GM18502 (cell line): Measurements from ENCODE around the gene SHISA6.

ENCODE experiments used
- ATAC-seq: cut with Tn5 transposase; IDR thresholded peaks from one replicate; pipeline ENCODE4 v1.9.1; 2021; ENCODE audit warnings: mild to moderate bottlenecking; ENCODE audit not compliant: unreplicated experiment, poor library complexity

Gene SHISA6

DNA sequence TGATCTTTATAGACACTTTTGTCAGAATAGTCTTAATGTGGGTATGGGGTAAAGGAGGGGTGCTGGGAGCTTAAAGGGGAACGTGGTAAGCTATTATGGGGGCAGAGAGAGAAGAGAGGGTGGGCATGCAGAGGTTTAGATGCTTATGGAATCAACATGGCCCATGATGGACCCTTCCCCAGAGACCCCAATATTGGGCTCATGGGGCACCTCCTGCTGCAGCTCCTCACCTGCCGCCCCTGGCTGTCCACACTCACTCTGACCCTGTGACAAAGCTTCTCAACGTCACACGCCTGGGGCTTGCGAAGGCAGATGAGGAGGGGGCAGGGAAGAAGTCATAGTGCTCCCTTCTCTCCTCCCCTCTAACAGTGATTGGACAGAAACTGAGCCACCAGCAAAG is 95.3 kb downstream of the SHISA6 start:
- ATAC-seq, result no peak

DNA sequence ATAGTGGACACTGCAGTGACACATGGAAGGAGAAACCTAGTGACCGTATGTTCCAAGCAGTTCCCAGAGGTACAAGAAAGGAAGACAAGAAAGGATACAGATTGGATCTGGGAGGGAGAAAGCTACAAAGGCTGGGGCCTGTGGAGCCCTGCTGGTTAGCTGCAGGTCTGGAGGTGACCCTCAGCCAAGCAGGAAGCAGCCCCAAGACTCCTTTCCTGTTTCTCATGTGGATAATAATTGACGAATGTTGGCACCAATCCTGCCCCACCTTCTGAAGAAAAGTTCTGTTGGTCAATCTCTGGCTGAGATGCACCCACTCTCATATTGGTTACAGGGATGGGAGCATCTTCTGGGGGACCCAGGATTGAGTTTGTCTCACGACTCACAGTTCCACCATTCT is 99.8 kb downstream of the SHISA6 start:
- ATAC-seq, result no peak

DNA sequence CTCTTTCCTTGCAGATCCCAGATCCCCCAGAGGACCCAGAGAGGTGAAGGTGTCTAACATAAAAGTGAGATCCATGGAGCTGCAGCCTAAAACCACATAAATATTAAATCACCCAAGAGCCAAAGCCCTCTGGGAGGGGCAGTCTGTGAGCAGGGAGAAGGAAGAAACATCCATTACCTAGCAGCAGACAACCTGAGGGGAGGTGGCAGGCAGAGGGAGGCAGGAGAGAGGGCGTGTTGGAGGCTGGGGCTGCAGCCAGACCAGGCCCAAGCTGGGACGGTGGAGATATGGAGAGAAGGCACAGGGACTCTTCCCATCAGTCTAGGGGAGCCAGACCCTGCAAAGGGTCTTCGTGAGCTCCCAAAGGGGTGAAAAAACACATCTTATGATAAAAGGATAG is 101.1 kb downstream of the SHISA6 start:
- ATAC-seq, result no peak

DNA sequence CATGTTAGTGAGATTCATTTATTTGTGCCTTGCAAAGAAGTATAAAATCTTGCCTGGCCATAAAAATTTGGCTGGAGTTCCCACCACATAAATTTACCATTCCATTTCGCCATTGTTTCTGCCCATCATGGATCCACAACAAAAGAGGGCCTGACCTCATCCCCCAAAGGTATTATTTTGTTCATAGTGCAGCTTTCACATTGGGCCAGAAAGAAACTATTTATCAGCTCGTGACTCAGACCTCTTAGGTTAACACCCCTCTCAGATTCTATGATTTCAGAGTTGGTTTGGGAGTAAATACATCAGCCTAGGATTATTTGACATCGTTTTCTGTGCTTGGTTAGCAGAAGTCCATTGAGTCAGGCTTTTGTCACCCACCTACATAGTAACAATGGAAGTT is 108.1 kb downstream of the SHISA6 start:
- ATAC-seq, result no peak

DNA sequence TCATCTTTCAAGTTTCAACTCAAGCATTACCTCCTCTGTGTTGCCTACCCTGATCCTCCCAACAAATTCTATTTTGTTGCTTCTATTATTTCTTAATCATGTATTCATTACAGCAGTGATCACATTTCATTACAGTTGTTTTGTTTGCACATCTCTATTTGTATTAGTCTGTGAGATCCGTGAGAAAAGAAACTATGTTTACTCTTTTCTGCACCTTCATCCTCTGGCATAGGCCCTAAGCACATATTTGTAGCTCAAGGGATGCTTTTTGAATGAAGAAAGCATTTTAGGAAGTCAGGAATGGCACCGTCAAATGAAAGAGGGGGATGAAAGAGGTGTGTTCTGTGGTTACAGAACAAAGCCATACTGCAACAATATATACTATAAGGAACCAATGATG is 110.5 kb downstream of the SHISA6 start:
- no peak for ATAC-seq

DNA sequence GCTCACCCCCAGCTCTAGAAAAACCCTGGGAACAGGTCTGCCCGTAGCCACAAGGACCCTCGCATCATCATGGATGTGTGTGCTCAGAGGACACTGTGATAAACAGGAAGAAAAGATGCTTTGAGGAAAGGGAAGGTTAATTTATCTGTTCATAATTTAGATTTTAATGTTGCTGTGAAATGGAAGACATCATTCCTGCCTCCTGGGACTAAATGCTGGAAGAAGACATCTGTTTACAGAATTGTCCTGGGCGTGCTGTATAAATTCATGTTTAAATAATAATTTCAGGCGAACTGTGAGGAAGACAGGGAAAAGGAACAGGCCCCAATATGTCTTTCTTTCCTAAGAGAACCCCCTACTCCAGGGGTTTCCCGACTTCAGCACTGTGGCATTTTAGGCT is 112.6 kb downstream of the SHISA6 start:
- no peak for ATAC-seq

DNA sequence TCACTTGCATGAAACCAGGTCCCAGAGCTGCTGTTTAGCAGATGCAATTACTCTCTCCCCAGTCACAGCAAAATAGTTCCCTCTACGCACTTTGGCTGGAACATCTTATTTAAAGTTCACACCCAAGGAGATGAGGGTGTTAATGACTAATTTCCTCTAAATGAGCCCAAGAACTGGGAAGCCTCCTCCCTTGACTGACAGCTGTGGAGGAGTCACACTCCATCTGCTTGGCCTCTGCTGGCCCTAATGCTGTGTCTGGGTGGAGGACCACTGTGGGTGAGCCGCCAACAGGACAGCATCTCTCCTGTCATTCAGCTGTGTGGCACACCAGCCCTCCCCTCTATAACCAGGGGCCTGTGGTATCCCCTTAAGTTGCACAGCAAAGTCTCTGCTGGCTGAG is 115.4 kb downstream of the SHISA6 start:
- no peak for ATAC-seq

DNA sequence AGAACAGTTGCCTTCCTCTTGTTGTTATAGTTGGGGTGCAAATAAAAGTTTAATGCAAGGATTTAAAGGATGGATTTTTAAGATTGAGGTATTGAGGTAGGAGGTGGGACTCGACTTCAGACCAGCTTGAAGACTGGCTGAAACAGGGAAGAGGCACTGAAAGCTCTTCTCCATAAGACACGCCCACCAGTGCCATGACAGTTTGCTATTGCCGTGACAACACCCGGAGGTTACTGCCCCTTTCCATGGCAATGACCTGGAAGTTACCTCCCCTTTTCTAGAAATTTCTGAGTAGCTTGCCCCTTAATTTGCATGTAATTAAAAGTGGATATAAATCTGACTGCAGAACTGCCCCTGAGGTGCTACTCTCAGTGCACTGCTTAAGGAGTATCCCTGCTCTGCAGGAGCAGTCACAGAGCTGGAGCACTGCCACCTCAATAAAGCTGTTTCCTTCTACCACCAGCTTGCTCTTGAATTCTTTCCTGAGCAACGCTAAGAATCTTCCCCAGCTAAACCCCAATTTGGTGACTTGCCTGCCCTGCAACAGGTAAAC is 122.6 kb downstream of the SHISA6 start:
- ATAC-seq, result no peak

DNA sequence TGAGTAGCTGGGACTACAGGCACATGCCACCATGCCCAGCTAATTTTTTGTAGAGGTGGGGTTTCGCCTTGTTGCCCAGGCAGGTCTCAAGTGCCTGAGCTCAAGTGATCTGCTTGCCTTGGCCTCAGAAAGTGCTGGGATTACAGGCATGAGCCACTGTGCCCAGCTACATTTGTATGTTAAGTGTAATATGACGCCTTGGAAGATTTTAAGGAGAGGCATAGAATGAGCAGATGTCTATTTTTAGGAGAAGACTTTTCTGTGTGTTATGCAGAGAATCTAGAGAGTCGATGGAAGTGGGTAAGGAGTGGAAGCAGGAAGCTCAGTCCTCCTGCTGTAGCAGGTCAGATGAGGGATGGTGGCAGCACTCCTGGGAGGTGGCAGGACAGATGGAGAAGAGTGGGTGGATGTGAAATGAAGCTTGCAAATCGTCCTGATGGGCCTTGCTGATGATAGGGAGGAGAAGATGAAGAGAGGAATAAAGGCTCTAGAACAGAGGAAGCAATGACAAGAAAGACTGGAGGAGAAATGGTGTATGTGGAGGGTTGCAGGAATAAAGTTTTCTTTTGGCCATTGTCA is 125.3 kb downstream of the SHISA6 start:
- ATAC-seq, result no peak

DNA sequence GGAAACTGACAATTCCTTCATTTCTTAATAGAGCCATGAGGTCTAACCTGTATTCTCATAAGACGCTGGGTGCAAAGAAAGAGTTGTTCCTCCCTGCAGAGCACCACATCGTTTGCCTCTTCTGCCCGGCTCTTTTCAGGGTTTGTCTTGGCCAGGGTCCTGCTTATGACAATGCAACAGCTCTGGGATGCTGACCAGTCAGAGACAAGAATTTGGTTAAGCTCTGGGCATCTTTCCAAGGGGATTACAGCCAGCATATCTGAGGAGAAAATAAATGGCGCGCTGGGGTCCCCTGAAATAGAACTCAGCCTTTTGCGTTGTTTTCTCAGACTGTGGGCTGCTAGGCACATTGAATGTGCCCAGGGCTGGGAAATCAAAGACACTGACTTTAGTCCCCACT is 128.6 kb downstream of the SHISA6 start:
- ATAC-seq, result no peak

DNA sequence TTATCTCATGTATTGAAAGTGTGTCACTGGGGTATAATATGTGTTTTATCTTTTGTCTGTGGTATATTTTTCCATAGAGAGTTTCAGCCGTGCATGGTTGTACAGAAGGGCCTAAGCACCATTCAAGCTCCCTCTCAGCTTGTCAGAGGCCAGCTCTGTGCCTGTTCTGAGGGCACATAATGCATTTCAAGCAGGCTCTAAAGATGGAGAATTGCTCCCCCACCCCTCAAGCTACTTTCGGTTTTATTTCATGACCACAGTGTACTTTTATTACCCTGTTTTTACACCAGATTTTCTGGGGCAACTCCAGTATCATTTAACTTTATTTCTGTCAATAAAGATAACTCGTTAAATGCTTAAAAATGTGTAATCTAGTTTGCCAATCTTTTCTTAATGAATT is 131.7 kb downstream of the SHISA6 start:
- no peak for ATAC-seq

DNA sequence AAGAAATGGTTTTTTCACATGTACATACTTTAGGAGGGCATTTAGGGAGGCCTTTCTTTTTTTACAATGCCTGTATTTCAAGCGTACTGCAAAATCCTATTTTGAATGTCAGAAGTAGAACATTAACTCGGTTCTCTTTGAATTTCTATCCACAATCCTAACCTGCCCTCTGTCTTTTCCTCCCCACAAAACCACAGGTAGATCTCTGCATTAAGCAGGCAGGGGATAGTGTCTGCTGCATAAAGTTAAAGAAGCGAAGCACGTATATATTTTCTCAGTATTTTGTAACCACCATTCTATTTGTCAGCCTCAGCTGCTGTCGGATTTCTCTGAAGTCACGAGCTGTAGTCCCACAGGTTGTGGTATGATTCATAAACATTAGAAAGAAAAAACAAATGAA is 137.5 kb downstream of the SHISA6 start:
- no peak for ATAC-seq

DNA sequence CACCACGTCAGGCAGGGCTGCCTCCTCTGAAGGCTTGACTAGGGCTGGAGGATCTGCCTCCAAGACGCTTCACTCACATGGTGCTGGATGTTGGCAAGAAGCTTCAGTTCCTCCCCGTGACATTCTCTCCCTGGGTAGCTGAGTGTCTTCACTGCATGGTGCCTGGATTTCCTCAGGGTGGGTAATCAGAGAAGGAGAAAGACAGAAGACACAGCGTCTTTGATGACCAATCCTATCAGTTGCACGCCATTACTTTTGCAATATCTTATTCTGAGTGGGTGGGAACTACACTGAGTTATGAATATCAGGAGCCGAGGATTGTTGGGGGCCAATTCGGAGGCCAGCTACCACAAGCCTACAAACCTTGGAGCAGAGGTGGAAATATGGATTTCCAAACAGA is 139.7 kb downstream of the SHISA6 start:
- no peak for ATAC-seq

DNA sequence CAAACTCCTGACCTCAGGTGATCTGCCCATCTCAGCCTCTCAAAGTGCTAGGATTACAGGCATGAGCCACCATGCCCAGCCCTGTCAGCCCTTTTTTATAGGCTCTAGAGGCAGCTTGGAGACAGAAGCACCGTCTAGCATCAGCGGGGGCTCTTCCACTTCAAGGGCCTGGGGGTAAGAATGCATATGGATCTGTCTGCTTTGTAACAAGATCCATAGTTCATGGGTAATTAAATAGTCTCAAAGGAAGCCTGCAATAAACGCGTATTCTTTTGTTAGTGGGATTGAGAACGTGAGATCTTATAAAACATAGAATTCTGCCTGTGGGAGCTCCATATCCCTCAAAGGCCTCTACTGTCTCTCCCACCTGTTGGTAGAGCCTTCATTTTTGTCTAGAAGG is 142.1 kb downstream of the SHISA6 start:
- ATAC-seq, result no peak

DNA sequence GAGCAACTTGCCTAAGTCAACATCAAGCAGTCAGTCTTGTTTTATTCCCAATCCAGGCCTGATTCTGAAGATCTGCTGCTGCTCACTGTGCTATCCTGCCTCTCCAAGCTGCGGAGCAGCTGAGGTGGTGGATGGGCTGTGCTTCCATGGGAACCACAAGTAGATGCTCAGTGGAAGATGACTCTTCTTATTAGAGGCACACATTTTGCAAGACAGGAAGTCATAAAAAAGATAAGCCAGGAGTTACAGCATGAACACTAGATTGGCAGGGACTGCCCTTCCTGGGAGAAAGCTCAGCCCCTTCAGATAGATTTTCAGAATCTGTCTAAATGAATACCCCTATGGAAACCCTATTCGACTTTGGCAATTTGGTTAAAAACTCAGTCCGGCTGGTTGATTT is 143.1 kb downstream of the SHISA6 start:
- no peak for ATAC-seq

DNA sequence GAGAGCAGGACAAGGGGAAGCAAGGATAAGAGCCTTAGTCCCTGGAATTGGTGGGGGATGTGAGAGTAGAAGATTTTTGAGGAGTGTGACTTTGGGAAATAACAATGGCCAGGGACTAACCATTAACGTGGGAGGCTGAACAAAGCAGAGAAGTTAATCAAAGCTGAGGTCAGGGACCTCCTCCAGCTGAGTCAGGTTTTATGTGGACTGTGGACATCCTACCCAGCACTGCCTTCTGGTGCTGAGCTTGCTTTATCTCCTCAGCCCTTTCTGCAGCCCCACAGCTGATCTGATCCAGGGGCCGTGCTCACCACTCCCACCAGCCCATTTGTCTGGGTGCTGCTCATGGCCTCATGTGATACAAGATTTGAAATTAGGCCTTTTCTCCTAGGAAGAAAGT is 146.6 kb downstream of the SHISA6 start:
- no peak for ATAC-seq

DNA sequence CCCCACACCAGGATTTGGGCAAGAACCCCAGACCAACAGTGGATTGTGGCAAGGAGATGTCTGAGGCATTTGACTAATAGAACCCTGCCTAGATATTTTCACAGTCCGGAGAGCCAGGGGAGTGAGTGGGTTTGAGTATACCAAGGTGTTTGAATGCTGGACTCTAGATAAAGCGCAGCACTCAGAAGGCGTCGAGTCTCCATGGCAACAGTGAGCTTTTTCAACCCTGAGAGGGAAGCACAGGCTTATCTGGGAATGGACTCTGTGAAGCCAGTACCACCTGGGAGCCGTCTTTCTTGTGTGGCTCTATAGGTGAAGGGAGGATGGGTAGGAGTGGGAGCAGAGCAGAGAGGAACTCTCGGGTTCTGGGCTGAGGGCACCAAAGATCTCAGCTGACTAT is 147.0 kb downstream of the SHISA6 start:
- ATAC-seq, result no peak

DNA sequence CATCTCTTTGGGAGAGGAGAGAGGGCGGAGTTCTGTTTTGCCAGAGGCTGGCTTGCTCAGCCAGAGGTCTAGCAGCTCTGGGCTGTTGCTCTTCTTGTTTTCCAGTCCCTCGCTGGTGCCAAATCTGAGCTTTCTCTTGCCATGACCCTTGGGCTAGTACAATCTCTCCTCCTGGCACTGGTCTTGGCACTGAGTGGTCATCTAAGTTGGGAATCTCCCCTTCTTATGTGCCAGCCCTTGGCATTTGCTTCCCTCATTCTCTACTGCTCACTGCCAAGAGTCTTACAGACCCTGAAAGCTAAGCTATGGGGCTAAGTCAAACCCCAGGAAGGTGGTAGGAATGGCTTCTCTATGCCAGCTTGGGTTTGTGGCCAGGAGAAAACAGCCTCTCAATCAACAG is 148.6 kb downstream of the SHISA6 start:
- ATAC-seq, result no peak

DNA sequence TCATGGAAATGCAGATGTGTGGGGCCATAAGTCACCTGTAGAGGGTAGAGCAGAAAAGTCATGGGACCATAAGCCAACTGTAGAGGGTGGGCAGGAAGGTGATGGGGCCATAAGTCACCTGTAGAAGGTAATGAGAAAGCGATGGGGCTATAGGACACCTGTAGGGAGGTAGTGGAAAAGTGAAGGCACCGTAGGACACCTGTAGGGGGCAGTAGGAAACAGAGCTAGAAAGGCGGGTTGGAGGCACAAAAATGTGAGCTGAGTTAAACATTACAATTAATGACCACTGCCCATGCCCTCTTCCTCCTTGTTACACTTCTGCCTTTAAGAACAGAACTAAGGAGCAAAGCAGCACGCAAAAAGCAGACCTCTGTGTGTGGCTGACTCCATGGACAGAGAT is 150.1 kb downstream of the SHISA6 start:
- ATAC-seq, result no peak

DNA sequence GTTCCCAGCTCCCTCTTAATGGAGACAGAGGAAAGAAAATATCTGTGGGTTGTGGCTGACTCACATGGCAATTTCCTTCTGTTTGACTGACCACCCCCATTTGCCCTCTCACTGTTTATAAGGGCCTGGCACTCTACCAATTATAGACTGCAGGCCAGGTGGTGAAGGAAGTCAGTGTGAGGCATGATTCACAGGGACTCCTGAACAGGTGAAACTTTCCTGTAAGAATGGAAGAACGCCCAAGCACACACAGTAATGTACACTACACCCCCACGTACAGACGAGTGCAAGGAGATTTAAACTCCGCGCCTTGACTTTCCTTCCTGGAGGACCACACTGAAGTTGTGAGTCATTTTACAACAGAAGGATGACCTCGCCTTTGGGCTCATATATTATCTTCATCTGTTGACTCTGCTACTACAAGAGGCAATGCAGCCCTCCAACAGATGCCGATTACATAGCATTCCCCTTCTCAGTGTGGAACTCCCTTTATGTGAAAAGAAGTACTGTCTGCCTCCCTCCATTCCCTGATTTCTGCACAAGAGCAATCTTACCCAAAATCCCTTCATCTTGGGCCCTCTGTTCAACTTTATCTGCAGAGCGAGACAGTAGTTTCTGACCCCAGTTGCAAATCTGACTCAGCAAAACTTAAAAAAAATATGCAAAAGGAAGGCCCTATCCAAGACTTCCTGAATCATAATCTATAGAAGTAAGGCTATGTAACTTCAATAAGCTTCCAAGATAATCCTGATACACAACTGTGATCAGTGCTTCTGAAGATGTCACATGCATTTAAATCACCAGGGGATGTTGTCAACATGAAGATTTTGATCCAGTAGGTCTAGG is 163.6 kb downstream of the SHISA6 start:
- no peak for ATAC-seq

DNA sequence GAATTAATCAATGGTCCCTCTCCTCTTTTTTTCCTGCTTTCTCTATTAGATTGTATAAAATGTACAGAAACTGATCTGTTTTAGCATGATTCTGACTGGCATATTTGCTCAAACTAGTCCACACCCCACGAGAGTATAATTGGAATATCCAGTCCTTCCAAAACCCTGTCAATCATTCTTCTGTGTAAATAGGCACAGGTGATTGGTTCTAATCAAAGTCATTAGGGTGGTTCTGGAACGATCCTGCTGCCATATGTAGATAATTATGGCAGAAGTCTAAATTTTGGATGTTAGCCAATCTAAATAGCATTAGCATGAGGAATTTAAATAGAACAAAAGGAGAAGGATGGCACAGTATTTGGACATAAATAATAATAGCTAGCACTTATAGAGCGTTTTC is 165.7 kb downstream of the SHISA6 start:
- no peak for ATAC-seq

DNA sequence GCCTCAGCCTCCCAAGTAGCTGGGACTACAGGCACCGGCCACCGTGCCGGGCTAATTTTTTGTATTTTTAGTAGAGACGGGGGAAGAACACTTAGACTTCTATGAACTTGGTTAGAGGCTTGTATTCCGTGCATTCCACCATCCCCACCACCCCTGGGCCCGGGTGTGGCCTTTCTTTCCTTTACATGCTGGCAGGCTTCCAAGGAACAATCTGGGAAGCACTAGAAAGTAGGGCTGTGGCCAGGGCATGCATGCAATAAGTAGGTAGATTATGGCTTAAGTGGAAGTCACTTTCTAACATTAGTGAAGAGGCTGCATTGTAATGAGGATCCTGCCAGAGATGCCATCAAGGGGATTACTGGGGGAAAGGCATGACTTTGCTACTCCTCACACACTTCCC is 171.6 kb downstream of the SHISA6 start:
- ATAC-seq, result no peak
